Hepatocyte (in vitro differentiated cells): ENCODE results near the gene URGCP. TPM values are rescaled to one million over a fixed set of nuclear protein-coding genes. Genes with fewer than 3 reads are reported as not detected.

Source experiments
- DNase-seq: peaks from one replicate; pipeline ENCODE4 v3.0.0-alpha.2; 2016; ENCODE audit warnings: low spot score
- H2AFZ ChIP-seq: fragments of 200-600 bp; sonication (generic); 2 replicates; pipeline ENCODE4 v1.6.0; 2016; ENCODE audit warnings: antibody characterized with exemption, mild to moderate bottlenecking
- H3K27ac ChIP-seq: fragments of 200-600 bp; sonication (generic); 2 replicates; pipeline ENCODE4 v1.5.1; 2016; ENCODE audit warnings: mild to moderate bottlenecking
- H3K27me3 ChIP-seq: fragments of 200-600 bp; sonication (generic); 2 replicates; pipeline ENCODE4 v1.6.1; 2016
- H3K36me3 ChIP-seq: fragments of 200-600 bp; sonication (generic); replicated peaks from 2 replicates; pipeline ENCODE4 v1.5.1; 2016; ENCODE audit warnings: low read depth; ENCODE audit not compliant: insufficient read depth
- H3K4me1 ChIP-seq: fragments of 200-600 bp; sonication (generic); 2 replicates; pipeline ENCODE4 v1.5.1; 2016; ENCODE audit warnings: mild to moderate bottlenecking, moderate library complexity; ENCODE audit not compliant: insufficient read depth
- H3K4me2 ChIP-seq: fragments of 200-600 bp; sonication (generic); 2 replicates; pipeline ENCODE4 v1.6.0; 2016
- H3K4me3 ChIP-seq: fragments of 200-600 bp; sonication (generic); 2 replicates; pipeline ENCODE4 v1.5.1; 2016; ENCODE audit warnings: mild to moderate bottlenecking
- H3K79me2 ChIP-seq: fragments of 200-600 bp; sonication (generic); 2 replicates; pipeline ENCODE4 v1.6.0; 2017; ENCODE audit warnings: mild to moderate bottlenecking
- H3K9me2 ChIP-seq: fragments of 200-600 bp; sonication (generic); replicated peaks from 2 replicates; pipeline ENCODE4 v1.6.0; 2017; ENCODE audit warnings: mild to moderate bottlenecking; ENCODE audit not compliant: insufficient read depth
- H3K9me3 ChIP-seq: fragments of 200-600 bp; sonication (generic); 2 replicates; pipeline ENCODE4 v1.5.1; 2016; ENCODE audit warnings: low read depth, mild to moderate bottlenecking
- H4K20me1 ChIP-seq: fragments of 200-600 bp; sonication (generic); 2 replicates; pipeline ENCODE4 v1.6.0; 2016; ENCODE audit warnings: mild to moderate bottlenecking; ENCODE audit not compliant: insufficient read depth, poor library complexity, severe bottlenecking
- EZH2 ChIP-seq: fragments of 200-600 bp; sonication (generic); IDR thresholded peaks from 2 replicates; pipeline ENCODE4 v1.6.1; 2016; ENCODE audit warnings: antibody characterized with exemption, mild to moderate bottlenecking, borderline replicate concordance
- EZH2phosphoT487 ChIP-seq: fragments of 200-600 bp; sonication (generic); IDR thresholded peaks from one replicate; pipeline ENCODE4 v1.6.1; 2018; ENCODE audit warnings: antibody characterized with exemption, mild to moderate bottlenecking, low read depth, moderate library complexity; ENCODE audit not compliant: unreplicated experiment, severe bottlenecking
- WGBS: methylation state at CpG from one replicate; pipeline ENCODE4 v1.1.6; 2016; ENCODE audit warnings: low lambda C conversion rate; ENCODE audit errors: missing lambda C conversion rate; 5-methylcytosine and 5-hydroxymethylcytosine counted together
- polyA plus RNA-seq: library from polyadenylated mRNA; unstranded; fragments of >200 nt; fragmentation: Nextera tagmentation; extraction: Ambion mirVana; gene quantifications from 2 replicates; pipeline ENCODE4 v1.2.1, GENCODE V29; 2016
- total RNA-seq: library from RNA; depleted of rRNA; stranded (reverse); fragments of >200 nt; gene quantifications from 2 replicates; pipeline ENCODE4 v1.2.3, GENCODE V29; 2014
- TF ChIP-seq, protein P1 (sequence below): fragments of 200-600 bp; sonication (generic); IDR thresholded peaks from 2 replicates; pipeline ENCODE4 v1.5.1; 2016; ENCODE audit warnings: antibody characterized with exemption, mild to moderate bottlenecking; ENCODE audit not compliant: poor library complexity

Gene URGCP
- total and polyA plus RNA-seq, 2 experiments from 2014 or later, result 28.7 to 31.9 TPM

DNA sequence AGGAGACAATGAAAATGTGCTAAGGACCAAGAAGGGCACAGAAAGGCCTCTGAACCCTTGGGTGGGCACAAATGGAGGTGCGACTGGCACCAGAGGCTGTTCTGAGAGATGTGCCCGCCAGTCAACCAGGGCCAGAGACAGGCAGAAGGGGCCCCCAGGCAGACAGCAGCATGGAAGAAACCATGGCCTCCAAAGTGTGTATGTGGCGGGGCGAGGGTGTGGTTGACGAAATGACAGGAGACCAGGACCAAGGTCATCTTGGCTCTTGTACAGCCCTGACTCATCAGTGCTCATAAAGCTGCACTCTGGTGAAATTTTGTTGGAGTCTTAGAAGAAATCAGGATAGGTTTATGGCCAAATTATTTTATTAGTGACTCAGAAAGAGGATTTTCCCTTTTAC lies 33.1 kb downstream of the URGCP start:
- peak overlapping the region; percentile 36 for H3K4me2 ChIP-seq
- no peak overlapping the region for H3K4me3 ChIP-seq
- H3K79me2 ChIP-seq, result no peaks in the 10 kb centered on the region
- TF ChIP-seq, protein P1, sequence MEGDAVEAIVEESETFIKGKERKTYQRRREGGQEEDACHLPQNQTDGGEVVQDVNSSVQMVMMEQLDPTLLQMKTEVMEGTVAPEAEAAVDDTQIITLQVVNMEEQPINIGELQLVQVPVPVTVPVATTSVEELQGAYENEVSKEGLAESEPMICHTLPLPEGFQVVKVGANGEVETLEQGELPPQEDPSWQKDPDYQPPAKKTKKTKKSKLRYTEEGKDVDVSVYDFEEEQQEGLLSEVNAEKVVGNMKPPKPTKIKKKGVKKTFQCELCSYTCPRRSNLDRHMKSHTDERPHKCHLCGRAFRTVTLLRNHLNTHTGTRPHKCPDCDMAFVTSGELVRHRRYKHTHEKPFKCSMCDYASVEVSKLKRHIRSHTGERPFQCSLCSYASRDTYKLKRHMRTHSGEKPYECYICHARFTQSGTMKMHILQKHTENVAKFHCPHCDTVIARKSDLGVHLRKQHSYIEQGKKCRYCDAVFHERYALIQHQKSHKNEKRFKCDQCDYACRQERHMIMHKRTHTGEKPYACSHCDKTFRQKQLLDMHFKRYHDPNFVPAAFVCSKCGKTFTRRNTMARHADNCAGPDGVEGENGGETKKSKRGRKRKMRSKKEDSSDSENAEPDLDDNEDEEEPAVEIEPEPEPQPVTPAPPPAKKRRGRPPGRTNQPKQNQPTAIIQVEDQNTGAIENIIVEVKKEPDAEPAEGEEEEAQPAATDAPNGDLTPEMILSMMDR, result no peak
- TF ChIP-seq EZH2phosphoT487 (no peak), EZH2 (no peak)
- no peaks in the 10 kb centered on the region for H3K9me3 ChIP-seq
- 87% methylated on average over 5 of the region's 5 CpGs for WGBS
- DNase-seq, result peak; percentile 74
- H3K27ac ChIP-seq, result peak overlapping the region; percentile 95
- no peak overlapping the region for H2AFZ ChIP-seq
- H3K9me2 ChIP-seq, result no peaks in the 10 kb centered on the region
- H3K27me3 ChIP-seq, result no peaks in the 10 kb centered on the region
- H3K36me3 ChIP-seq, result no peaks in the 10 kb centered on the region
- H3K4me1 ChIP-seq, result peaks cover 13% of the 10 kb centered on the region
- no peaks in the 10 kb centered on the region for H4K20me1 ChIP-seq

DNA sequence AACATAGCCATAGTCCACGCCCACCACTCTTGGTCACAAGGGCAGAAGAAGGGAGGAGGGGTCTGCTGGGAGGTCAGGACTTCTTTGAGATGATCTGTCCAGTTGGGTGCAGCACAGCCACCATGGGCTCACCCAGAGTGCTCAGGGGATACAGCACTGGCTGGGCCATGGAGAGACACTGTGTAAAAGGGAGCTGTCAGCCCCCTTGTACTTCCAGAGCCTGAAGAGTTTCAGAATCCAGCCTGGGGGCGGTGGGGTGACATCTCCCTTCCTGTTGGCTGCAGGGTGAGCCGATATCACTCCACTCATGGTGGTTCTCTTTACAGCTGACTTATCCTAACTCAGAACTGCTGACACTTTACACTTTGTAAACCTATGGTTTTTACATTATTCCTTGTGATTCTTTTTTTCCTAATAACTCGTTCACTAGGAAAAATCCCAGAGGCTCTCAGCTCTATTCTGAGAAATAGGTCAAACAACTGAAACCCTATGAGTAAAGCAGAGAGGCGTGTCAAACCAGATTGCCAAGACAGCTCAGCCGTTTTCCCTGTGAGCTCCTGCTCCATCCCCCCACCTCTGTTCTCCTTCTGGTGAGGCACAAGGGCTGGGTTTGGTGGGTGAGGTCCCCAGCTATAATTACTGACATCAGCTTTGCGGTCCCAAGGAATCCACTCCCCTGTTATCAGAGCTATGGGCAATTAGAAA lies 33.8 kb downstream of the URGCP start:
- Histone ChIP-seq H3K4me2 (peak overlapping the region; percentile 36), H3K4me3 (no peak overlapping the region)

DNA sequence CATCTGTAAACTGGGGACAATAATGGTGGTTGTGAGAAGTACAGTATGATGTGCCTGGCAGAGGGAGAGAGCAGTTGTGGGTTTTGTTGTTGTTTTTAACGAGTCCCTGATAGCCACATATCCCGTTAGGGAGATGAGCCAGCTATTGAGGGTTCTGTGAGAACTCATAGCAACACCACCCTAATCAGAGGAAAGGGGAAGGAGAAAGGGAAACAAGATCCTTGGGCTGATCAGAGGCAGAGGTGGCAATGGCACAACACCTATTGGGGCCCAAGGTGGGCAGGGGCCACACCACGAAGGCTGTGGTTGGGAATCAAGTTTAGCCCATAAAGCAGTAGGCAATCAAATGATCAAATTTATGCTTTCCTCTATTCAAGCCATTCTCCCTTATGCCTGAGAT lies 35.3 kb downstream of the URGCP start:
- no peak overlapping the region for H2AFZ ChIP-seq
- no peaks in the 10 kb centered on the region for H3K9me2 ChIP-seq
- no peak overlapping the region for H3K27ac ChIP-seq
- no peaks in the 10 kb centered on the region for H3K9me3 ChIP-seq
- H3K27me3 ChIP-seq, result no peaks in the 10 kb centered on the region
- no peaks in the 10 kb centered on the region for H3K36me3 ChIP-seq
- no peak overlapping the region for H3K4me2 ChIP-seq
- WGBS, result 97% methylated on average over 3 of the region's 3 CpGs
- no peak for DNase-seq
- TF ChIP-seq, protein P1, result no peak
- TF ChIP-seq EZH2phosphoT487 (no peak), EZH2 (no peak)
- no peak overlapping the region for H3K4me3 ChIP-seq
- H3K4me1 ChIP-seq, result peaks cover 20% of the 10 kb centered on the region
- no peaks in the 10 kb centered on the region for H3K79me2 ChIP-seq
- no peaks in the 10 kb centered on the region for H4K20me1 ChIP-seq

More for the DNA sequence above, 33.8 kb downstream of the URGCP start:
- Histone ChIP-seq H3K9me2 (no peaks in the 10 kb centered on the region), H3K27me3 (no peaks in the 10 kb centered on the region), H4K20me1 (no peaks in the 10 kb centered on the region), H3K4me1 (peaks cover 20% of the 10 kb centered on the region), H3K9me3 (no peaks in the 10 kb centered on the region), H3K79me2 (no peaks in the 10 kb centered on the region), H3K27ac (peak overlapping the region; percentile 95), H3K36me3 (no peaks in the 10 kb centered on the region), H2AFZ (no peak overlapping the region)
- TF ChIP-seq, protein P1, result no peak
- TF ChIP-seq EZH2phosphoT487, result no peak
- no peak for TF ChIP-seq EZH2
- 49% methylated on average over 7 of the region's 7 CpGs for WGBS
- DNase-seq, result peak; percentile 77
